Measurements from ENCODE around the gene MVB12B.

The MVB12B gene

DNA sequence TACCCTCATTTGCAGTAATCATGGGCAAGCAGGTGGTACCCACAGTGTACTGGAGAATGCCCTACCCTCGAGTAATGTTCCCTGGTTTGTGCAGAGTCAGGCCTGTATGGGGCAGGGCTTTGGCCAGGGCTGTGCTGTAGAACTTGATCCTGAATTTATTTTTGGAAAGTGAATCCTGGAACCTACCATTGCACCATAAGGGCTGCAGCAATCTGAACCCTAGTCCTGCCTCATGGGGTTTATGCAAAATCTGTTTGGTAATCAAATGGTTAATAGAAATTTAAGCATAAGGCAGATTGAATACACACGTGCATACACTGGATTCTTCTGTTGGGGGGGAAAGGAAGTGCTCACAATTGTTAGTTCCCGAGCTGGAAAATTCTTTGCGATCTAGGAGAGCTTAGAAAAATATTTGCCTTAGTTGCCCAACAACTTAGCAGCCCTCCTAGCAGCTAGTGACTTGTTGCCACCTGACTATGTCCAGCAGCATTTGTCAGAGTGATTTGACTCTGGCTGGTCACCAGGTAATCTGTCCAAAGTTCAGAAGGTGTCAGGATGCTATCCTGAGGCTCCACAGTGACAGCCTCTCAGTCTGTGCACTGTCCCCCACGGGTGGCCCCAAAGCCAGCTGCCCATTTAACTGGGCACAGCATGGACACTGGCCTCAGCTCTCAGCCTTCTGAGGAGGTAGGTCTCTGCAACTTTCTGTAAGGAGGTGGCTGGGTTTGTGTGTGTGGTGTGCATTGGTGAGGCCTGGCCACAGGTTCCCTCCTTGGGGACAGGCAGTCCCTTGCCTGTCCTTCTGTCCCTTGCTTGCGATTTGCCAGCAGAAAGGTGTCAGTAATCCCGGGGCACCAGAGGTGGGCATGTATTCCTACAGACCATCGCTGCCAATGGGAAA lies 8.3 kb downstream of the MVB12B start:
- peak; percentile 50 for DNase-seq

DNA sequence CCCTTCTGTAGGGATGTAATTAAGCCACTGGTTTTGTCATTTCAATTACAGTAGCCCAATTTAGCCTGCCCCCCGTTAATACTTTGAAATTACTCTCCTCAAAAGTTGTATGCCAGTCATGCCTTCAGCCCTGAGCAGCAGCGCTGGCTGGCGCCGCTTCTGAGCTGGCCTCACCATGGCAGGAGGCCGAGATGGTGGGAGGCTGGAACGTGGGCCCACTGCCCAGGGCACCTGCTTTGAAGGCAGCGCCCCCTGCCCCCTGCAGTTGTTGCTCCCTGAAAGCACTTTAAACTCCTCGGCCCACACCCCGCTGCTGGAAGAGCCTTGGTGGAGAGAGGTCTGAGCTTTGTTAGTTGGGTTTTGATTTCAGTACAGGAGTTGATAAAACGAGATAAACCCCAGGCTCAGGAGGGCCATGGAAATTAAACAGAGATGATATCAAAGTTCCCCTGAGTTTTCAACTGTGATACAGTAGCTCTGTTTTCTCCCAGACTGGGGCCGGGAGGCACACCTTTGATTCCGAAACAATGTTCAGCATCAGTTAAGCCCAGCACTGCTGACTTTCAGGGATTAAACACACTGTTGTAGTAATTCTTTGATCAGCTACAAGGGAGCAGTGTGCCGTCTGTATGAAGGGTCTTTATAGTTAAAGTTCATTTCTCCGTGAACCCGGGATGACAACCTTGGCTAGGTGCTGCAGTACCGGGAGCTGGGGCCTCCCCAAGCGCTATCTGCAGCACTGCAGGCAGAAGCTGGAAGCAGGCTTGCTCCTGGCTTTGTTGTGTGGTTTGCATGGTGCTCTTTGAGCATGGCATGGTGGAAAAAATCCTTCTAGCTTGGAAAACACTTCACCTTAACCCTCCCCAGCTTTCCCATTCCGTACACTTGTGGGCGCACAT lies 9.5 kb downstream of the MVB12B start:
- peak; percentile 47 for DNase-seq

DNA sequence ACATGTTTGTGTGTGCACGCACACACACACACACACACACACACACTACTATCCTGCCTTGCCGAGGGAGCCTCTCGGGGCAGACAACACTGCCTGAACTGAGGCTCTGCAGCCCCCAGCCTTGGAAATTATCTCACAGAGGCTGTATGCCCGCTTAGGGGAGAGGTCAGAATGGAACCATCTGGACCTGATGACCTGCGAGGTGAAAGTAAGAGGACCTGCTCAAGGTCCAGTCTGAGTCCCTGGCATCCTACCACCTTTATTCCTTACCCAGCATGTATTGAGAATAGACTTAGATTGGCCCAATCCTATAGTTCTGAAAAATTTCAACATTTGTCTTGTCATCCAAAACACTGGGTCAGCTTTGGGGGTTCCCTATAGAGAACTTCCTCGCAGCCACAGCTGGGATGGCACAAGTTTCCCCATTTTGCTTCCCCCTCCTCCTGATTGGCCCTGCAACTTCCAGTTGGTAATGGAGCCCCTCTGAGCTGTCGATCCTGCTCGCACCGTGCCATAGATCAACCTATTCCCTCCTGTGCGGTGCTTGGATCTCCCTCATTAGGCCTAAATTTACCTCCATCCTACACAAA lies 10.2 kb downstream of the MVB12B start:
- no peak for DNase-seq

DNA sequence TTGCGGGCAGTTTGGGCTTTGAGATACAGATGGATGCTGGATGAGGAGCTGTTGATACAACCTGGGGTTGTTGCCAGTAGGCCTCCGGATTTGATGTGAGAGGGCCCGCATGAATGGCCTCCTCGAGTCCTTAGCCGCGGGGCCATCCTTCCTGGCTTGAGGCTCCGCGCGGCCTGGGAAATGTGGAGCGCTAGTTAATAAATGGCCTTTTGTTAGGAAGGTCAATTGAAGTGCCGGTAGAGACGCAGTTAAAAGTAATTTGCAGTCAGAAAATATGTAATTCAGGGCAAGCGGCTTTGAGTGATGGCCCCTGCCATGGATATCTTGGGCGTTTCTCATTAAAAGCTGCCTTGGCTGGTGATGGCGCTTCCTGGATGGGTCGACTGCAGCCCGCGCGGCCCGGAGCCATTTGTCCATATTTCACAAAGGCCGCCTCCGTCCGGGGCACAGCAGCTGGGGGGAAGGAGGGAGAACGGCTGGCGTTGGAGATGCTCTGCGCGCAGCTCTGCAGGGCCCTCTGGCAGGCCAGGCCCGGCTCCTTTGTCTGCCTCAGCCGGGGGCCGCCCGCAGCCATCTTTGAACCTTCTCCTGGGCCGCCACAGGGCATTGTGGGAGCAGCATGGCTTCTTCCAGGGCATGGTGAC lies 11.2 kb downstream of the MVB12B start:
- DNase-seq, result peak; percentile 41

DNA sequence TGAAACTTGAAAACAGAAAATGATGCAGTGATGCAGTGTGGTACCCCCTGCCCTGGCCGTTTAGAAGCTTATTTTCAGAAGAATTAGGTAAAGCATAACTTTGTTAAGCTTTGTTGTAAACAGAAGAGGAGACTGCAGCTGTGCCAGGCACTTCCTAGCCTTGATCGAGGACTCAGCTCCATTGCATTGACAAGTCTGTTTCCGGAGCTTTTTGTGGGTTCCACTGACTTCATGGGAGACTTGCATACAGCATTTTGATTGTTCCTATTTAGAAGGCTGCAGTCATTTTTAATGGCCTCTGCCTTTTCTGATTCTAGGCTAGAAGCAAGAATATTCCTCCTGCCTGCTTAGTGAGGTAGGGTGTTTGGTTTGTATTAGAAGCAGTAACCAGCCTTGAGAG lies 12.3 kb downstream of the MVB12B start:
- peak; percentile 38 for DNase-seq

DNA sequence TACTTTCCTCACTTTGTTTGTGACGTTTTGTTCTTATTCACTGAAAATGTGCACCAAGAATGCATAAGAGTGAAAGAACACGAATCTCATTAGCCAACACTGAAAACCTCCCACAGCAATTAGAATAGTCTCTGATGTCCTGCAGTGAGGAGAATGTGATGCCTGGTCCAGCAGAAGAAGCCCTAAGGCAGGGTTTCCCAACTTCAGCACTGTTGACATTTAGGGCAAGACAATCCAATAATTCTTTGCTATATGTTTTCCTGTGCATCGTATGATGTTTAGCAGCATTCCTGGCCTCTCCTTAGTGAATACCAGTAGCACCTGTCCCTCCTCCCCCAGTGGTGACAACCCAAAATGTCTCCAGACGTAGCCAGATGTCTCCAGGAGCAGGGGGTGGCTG lies 14.8 kb downstream of the MVB12B start:
- peak; percentile 32 for DNase-seq

DNA sequence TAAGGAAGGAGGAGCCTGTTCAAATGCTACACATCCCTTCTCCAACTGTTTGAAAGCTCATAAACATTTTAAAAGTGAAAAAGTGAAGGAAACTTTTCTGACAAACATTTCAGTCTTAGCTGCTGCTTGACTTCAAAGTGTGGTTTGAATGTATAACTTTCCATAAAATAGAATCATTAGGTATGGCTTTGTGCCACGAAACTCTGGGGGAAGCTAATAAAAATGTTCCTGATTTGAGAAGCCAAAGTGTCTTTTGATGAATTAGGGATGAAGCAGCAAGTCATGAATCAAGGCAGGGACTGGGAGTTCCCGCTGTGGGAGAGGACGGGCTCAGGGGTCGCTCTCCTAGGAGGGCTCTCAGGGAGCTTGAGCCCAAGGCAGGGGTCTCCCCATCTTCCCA lies 15.3 kb downstream of the MVB12B start:
- no peak for DNase-seq

DNA sequence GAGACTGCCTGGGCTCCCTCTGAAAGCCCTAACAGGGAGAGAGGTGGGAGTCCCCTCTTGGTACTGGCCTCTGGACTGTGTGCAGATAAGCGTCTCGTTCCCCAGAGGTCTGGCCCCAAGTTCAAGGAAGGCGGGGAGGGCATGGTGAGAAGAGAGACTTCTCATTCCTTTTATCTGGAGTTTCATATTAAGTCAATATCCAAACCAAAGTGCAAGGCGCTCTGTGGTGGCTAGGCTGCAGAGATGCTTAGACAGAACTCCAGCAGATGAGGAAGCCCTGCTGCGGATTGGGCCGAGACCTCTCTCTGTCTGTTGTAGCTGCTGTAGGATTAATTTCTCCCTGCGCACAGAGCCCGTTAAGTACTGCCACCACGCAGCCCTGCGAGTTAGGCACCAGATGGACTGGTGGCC lies 16.0 kb downstream of the MVB12B start:
- peak; percentile 37 for DNase-seq

DNA sequence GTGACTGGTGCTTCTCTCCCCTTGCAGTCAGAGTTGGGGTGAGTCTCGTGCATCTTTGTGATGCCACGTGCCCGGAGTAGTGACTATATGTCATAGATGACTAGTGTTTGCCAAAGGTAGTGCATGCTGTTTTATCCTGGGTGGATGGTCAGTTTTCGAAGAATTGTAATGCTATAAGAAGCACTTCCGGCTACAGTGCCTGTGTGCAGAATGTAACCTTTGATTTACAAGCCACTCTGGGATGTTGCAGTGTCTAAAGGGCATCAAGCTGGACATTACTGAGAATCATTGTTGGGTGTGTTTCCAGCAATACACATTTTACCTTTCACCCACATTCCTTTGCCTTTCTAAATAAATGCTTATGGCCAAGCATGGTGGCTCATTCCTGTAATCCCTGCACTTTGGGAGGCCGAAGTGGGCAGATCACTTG lies 16.7 kb downstream of the MVB12B start:
- DNase-seq, result no peak

DNA sequence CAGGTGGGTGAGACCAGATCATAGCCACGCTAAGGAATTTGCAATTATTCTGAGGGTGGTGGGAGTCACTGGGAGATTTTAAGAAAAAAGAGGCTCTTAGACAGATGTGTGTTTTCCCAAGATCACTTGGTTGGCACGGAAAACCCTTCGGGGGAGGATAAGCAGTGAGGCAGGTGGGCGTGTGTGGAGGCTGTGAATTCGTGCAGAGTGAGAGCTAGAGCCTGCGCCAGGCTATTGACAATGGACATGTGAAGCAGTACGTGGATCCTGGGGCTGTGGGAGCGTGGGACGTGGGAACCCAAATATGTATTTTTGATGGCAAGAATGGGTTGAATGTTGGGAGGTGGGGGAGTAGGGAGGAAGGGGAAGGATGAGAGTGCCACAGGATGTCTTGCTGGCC lies 19.4 kb downstream of the MVB12B start:
- DNase-seq, result no peak

DNA sequence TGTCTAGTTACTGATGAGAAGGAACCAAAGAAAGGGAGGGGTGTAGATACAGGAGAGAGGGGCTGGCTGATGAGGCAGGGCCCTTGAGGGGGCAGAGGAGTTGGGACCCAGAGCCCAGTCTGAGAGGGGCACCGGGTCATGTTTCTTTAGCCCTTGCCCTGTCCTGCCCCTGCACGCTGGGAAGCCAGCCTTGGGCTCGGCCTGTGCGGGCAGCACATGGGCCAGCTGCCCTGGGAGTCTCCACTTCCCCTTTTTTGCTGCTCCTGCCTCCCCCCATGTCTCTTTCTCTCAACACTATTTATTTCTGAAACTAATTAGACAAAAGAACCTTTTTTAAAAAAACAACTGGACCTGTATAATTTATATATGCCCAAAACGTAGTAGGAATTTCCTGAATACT lies 20.5 kb downstream of the MVB12B start:
- no peak for DNase-seq

DNA sequence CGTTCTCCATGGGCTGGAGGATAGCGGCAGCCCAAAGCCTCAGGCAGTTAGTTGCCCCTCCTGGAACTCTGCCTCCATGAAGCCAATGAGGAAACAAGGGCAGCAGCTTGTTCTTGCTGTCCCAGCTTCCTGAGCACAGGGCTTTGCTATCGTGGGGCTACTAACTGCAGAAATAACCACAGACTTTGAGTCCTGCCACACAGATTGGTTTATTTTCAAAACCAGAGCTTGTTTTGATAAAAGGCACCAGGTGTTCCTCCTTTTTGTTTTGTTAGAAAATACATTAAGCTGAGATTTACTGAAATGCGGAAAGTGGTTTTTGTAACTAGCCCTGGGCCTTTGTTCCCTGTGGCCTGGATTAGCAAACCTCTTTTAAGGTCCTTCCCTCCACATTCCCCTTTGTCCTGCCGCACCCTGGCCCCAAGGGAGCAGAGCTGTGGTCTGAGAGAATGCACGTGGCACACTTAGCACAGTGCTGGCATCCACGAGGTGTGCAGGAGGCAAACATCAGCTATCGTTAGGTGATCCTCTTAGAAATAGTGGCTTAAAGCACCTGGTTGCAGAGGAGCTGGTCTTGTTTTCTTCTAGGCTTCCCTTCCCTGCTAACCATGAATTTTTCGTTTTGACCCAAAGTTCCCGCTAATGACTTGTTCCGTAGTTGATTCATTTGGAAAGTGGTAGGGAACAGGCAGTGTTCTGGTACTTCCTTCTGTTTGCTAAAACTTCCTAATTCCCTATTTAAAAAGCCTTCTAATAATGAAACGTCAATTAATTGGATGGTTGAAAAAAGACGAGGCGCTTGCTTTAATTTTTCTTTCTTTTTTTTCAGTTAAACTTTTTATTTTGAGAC lies 21.5 kb downstream of the MVB12B start:
- DNase-seq, result no peak

DNA sequence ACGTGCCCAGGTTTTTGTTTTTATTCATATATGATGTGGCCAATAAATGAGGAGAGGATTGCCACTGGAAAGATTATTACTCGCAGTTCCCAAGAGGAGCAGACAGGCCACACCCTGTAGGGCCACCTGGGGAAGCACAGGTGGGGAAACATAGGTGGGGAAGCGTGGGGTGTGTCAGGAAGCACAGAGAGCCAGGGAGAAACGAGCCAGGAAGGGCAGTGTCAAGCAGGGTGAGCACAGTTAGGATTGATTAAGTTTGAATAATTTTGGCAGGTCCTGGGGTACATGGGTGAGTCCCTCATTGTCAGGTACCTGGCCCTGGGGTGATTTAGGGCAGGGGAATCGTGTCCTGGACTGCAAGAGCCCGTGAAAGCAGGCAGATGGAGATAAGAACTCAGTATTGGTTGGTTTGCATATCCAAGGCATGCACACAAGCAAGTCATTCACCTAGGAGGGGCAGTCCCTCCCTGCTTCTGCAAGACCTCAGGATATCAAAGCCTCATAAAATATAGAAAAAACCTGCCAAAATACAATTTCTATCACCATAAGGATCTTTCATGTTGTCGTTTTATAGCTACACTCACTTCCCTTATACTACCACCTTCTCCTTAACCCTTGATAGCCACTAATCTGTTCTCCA lies 22.4 kb downstream of the MVB12B start:
- no peak for DNase-seq

DNA sequence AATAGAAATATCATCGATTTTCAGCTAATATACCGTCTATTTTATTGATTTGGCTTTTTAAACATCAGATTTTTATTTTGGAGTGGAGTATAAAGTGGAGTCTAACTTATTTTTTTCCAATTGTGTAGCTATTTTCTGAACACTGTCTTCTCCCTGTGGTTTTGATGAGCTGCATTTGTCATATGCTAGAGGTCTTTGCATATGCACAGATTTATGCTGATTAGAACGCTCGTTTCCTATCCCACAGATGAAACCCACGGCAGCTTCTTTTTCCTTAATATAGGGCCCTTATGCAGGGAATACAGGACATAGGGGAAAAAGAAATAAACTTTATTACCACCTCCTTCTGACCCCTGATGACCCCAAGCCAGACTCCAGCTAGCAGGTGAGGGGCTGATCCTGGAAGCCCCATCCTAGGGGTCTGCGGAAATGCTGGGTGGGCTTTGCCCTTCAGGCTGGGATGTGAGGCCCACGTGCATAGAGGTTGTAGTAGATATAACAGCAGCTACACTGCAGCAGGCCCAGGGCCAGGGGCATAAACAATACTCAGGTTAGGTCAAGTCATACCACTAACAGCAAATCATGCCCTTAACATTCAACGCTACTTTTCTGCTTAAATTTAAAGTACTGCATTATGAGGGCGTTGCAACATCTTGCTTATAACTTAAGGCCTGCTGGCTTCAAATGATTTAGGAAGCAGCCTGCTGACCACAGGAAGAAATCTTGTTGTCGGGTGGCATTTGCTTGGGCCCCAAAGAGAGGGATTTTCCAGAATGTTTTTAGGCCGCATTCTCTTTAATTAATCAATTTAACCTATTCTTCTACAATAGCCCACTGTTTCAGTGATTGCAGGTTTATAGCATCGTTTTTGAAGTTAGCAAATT lies 28.5 kb downstream of the MVB12B start:
- peak; percentile 28 for DNase-seq

DNA sequence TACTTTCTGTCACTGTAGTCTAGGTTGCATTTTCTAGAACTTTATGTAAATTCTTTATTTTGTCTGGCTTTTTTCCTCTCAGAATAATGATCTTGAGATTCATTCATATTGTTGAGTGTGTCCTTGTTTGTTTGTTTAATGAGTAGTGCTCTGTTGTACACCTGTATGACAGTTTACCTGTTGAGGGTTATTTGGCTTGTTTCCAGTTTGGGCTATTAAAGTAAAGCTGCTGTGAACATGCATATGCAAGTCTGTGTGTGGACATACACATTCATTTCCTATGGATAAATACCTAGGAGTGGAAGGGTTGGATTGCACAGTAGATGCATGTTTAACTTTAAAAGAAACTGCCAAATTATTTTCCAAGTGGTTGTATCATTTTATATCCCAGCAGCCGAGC lies 30.4 kb downstream of the MVB12B start:
- DNase-seq, result no peak

DNA sequence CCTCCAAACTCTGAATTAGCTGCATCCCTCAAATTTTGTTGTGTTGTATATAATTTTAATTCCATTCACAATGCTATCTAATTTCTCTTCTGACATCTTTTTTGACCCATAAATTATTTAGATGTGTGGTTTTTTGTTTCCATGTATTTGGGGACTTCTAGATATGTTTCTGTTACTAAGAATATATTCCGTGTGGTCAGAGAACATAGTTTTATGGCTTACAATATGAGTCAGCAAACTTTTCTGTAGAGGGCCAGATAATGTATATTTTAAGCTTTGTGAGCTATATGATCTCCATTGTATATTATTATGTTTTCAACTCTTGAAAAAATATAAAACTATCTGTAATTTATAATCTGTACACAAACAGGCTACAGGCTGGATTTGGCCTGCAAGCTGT lies 33.4 kb downstream of the MVB12B start:
- no peak for DNase-seq

DNA sequence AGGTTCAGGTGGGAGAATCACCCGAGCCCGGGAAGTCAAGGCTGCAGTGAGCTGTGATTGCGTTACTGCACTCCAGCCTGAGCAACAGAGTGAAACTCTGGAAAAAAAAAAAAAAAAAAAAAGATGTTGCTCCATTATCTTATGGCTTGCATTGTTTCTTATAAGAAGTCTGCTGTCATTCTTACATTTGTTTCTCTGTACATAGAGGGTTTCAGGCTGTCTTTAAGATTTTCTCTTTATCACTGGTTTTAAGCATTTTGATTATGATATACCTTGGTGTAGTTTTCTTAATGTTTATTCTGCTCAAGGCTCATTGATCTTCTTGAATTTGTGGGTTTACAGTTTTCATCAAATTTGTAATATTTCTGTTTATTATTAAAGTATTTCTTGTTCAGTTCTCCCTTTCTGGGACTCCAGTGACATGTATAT lies 35.2 kb downstream of the MVB12B start:
- no peak for DNase-seq

DNA sequence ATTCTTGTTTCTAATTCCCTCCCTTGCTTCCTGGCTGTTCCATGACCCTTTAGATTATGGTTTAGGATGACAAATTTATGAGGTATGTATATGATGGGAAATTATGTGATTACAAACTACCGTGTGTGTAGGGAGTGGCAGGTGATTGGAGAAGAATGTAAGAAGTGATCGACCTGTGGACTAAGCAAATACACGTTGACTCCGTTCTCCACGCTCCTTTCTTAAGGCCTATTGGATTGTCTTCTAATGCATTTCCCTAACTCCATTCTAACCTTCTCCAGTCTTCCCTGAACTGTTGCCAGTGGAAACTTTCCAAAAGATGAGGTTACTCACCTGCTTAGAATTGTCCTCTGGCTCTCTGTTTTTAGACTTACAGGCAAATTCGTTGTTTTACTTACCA lies 36.6 kb downstream of the MVB12B start:
- DNase-seq, result no peak

DNA sequence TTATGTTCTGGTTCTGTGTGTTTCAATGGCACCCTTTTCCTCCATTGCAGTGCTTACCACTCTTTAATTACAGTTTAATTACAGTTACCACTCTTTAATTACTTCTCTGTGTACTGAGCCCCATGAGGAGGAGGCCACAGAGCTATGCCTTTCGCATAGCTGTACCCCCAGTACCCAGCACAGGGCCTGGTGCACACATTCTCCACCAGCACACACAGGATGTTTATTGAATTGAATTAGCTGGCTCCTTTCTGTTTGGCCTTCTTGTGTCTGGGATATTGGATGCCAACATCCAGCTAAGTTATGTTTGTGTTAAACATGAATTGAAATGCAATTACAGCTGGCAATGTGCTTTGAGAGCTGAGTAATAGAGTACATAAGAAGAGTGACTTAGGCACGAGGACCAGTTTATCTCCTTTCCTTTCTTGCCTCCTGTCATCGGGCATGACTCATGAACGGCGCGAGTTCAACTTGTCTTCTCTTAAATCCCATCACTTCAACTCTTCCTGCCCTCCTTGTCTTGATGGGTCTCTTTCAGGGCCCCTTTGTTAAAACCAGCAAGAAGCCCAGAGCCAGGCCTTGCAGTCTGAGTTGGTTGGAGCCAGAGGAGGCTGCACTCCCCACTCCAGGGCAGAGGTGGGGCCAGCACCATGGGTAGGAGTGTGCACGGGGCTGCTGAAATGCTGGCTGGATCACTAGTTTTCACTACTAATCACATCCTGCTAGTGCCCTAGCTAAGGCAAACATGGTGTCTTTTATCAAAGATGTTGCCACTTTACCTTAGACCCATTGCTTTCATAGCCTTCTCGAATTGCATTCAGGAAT lies 37.4 kb downstream of the MVB12B start:
- no peak for DNase-seq

Measured in activated CD8-positive, alpha-beta memory T cell treated with anti-CD3 and anti-CD28 coated beads for 24 hours (primary cell).